D721Med (cell line): ENCODE data around the gene KIF7.

Source experiments
- DNase-seq: peaks from one replicate; pipeline ENCODE4 v3.0.0; 2011; ENCODE audit warnings: low spot score; ENCODE audit not compliant: insufficient read length
- FAIRE-seq: peaks from 2 replicates; lab custom pipeline; 2011; peaks lifted over from hg19 to GRCh38; lab: Jason Lieb, UNC
- TF ChIP-seq, protein P1 (sequence below): IDR thresholded peaks from 2 replicates; pipeline ENCODE4 v1.5.1; 2012; ENCODE audit warnings: mild to moderate bottlenecking, control low read depth; ENCODE audit not compliant: insufficient read depth; ENCODE audit errors: missing control alignments

Gene KIF7

DNA sequence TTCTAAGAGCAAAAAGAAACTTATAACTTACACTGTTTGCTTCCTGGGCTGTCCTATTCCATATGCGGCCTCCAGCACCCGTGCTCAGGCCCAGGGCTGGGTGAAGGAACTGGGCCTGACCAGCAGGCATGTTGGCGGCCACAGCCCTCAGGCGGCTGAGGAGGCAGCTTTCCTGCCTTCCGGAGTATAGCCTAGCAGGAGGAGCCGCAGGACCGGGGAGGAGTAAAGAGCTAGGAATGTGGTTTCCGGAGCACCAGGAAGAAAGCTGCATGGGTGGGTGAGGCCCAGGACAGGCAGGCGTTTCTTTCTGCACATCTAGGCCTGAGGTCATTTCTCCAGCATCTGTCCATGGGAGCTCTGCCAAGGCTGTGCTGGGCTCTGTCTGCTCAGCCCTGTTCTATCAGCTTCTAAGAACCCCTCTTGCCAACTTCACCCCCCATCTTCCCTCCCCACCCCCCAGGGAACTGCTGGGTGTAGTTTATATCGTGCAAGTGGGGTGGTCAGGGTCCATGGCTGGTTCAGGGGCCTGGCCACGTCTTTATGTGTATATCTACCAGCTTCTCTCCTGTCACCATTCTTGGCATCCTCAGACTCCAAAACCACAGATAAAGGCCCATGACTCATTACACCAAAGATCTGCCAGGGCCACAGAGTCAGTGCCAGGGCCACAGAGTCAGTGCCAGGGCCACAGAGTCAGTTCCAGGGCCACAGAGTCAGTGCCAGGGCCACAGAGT, 7.8 kb upstream of the KIF7 start:
- TF ChIP-seq, protein P1, sequence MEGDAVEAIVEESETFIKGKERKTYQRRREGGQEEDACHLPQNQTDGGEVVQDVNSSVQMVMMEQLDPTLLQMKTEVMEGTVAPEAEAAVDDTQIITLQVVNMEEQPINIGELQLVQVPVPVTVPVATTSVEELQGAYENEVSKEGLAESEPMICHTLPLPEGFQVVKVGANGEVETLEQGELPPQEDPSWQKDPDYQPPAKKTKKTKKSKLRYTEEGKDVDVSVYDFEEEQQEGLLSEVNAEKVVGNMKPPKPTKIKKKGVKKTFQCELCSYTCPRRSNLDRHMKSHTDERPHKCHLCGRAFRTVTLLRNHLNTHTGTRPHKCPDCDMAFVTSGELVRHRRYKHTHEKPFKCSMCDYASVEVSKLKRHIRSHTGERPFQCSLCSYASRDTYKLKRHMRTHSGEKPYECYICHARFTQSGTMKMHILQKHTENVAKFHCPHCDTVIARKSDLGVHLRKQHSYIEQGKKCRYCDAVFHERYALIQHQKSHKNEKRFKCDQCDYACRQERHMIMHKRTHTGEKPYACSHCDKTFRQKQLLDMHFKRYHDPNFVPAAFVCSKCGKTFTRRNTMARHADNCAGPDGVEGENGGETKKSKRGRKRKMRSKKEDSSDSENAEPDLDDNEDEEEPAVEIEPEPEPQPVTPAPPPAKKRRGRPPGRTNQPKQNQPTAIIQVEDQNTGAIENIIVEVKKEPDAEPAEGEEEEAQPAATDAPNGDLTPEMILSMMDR = no peak
- no peak for FAIRE-seq
- no peak for DNase-seq

- TF ChIP-seq, protein P1 = no peak
- FAIRE-seq (no peak), DNase-seq (no peak)
These were observed 5.3 kb upstream of the KIF7 start for GRCh38 chr15:89660556-89660955.

DNA sequence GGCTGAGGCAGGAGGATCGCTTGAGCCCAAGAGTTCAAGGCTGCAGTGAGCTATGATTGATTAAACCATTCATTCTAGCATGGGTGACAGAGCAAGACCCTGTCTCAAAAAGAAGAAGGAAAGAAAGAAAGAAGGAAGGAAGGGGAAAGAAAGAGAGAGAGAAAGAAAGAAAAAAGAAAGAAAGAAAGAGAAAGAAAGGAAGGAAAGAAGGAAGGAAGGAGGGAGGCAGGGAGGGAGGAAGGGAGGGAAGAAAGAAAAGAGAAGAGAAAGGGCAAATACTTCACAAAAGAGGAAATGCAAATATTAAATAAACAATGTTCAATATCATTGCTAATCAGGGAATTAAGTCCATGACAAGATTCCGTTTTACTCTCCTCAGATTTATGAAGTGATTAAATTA, 4.0 kb upstream of the KIF7 start:
- no peak for DNase-seq
- no peak for FAIRE-seq
- TF ChIP-seq, protein P1 = no peak

DNA sequence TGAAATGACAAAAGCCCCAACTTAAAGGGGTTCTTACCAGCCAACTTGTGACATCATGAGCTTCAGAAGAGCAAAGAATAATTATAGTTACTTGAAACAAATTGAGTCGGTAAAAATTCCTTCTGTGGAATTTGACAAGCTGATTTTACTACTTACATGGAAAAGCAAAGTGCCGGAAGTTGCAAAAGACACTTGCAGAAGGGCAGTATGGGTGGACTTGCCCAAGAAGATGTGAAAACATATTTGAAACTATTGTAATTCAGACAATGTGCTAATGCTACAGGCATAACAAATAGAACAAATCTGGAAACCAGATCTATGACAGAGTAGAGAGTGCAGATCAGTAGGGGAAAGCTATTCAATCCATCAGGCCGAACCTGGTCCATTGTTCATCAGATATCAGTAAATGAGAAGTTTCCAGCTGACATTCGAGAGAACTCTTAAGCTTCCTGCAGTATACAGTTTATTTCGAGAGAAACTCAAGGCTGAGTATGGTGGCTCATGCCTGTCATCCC, 2.5 kb upstream of the KIF7 start:
- FAIRE-seq (no peak), DNase-seq (no peak)
- TF ChIP-seq, protein P1 = no peak

- TF ChIP-seq, protein P1 = no peak
- no peak for DNase-seq
- FAIRE-seq = no peak
These were observed 999 bp upstream of the KIF7 start for GRCh38 chr15:89656116-89656815.

- TF ChIP-seq, protein P1 = no peak
- FAIRE-seq (no peak), DNase-seq (no peak)
These were observed 936 bp downstream of the KIF7 start for GRCh38 chr15:89654301-89654761.

- DNase-seq (no peak), FAIRE-seq (no peak)
- TF ChIP-seq, protein P1 = no peak
These were observed 1.7 kb downstream of the KIF7 start for GRCh38 chr15:89653578-89653977.
